ENCODE results near the gene ABHD2.
A peak's percentile ranks its signal among the peaks of the same experiment; 100 is the strongest.

ABHD2 gene

GRCh38 chr15:89171136-89172072 is 83.1 kb downstream of the ABHD2 start:
- no peak for DNase-seq

DNA sequence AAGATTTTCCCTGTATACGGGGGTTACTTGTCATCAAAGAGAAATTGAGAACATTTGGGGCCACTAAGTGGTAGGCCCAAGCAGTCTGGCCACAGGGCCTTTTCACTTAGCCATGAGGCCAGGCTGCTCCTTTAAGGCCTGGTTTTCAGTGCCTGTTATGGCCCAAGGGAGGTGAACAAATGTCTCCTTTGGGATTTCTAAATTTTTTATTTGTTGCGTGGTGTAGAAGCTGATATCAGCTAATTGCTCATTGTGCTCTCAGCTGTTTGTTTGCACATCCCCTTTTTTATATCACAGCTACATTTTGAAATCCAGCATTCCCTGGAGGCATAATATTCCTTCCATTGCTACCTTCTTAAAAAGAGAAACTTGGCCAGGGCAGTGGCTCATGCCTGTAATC is 84.7 kb downstream of the ABHD2 start:
- DNase-seq, result no peak

DNA sequence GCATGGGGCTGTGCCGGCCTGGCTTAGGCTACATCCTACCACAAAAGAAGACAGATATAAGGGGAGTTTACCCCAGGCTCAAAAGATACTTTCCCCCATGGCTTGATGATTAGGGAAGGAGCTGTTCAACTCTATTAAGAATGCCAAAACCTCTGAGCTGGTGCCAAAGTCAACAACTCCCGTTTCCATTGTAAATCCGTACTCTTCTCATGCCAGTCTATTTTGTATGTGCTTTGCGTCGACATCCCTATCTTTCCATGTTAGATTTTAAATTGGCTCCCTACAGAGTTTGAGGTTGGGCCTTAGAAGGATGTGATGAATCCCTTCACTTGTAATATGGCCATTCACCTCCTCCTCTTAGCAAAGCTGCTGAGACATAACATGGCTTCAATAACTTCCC is 86.2 kb downstream of the ABHD2 start:
- no peak for DNase-seq

DNA sequence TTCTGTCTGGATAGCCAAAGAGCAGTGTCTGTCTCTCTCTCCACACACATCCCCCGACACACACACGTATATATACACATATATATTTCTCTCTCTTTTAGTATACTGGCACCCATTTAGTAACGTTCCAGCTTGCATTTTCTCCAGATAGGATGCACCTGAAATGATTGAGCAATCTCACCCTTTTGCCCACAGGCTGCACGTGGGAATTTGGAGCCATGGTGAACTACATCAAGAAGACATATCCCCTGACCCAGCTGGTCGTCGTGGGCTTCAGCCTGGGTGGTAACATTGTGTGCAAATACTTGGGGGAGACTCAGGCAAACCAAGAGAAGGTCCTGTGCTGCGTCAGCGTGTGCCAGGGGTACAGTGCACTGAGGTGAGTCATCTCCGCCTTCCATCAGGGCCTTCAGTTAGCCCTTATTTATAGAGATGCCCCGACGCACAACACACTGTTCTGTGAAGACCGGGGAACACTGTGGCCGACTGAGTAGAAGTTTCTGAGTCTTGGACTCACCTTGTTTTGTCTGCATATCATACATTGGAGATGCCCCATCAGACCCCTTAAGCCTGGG is 87.4 kb downstream of the ABHD2 start:
- DNase-seq, result no peak

GRCh38 chr15:89177116-89177515 is 88.9 kb downstream of the ABHD2 start:
- DNase-seq, result no peak

GRCh38 chr15:89177633-89178306 is 89.5 kb downstream of the ABHD2 start:
- peak; percentile 43 for DNase-seq

GRCh38 chr15:89178307-89178977 is 90.2 kb downstream of the ABHD2 start:
- DNase-seq, result no peak

DNA sequence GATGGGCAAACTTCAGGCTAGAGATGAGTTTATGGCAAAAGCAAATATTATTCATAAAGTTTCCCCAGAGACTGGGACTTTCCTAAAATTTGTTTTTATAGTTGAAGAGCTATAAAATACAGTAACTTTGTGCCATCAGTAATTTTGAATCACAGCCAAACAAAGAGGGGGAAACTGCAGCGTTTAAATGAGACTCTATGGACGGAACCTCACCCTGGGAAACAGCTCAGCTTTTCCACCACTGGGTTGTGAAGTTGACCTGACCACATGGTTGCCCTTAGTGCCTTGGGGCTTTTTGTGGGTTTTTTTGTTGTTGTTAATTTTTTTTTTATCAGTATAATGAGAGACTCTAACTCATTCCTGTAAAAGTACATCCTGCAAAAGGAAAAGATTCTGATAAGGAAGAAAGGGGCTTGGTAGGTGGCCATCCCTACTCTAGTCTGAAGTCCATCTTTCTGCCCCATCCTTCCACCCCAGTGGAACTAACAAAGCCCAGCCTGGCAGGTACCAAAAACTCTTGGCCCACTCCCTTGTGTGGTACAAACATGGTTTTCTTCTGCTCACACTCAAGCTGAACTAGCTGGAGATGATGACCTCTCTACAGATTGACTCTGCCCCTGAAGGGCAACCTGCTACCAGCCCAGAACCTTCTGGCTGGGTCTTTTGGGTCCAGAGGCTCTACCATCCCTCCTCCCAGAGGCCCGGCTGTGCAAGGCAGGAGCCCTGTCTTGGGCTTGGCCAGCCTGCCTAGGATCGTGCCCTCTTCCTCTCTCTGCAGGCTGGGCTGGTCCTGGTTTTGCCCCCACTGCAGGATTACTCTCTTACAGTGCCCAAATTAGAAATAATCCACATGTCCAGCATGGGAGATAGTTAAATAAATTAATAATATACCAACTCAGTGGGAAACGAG is 92.0 kb downstream of the ABHD2 start:
- DNase-seq, result no peak

GRCh38 chr15:89184357-89184756 is 96.1 kb downstream of the ABHD2 start:
- DNase-seq, result no peak

GRCh38 chr15:89184886-89185526 is 96.8 kb downstream of the ABHD2 start:
- no peak for DNase-seq

DNA sequence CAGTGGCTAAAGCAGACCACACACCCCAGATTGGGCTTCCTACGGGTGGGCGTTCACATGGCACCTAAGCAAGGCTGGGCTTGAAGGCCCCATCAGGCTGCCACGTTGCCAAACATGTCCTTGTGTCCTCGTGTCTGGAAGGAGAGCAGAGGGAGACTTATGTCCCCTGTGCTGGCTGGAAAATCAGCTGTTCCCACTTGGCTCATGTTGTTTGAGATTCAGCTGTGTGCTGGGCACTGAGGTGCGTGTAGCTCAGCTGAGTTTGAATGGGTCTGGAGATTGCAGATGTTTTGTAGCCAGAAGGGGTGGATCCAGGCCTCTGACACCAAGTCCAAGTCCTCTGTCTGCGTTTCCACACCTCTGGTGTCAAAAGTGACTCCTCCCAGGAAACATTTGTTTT is 98.5 kb downstream of the ABHD2 start:
- no peak for DNase-seq

- no peak for DNase-seq
Measured at GRCh38 chr15:89187301-89187985, 99.2 kb downstream of the ABHD2 start.

DNA sequence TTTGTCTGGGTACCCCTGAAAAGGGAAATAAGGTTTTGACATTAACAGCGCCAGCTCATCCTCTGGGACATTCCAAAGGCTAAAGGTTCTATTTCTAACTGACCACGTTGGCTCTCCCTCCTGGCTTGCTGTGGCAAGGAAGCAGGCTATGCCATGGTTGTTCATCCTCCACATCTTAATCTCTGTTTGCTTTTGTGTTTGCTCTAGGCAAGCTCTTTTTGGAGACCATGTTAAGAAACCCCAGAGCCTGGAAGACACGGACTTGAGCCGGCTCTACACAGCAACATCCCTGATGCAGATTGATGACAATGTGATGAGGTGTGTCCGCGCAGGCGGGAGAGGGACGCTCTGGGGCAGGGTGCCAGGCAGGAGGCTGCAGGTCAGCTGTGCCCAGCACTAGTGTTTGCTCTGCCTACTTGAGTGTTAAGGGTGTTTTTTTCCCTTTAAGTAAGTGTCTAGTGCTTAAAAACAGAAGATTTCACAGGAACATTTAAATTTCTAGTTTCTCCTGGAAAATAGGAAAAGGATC is 99.8 kb downstream of the ABHD2 start:
- DNase-seq, result no peak

- DNase-seq, result no peak
Measured at GRCh38 chr15:89192136-89192535, 103.9 kb downstream of the ABHD2 start.

DNA sequence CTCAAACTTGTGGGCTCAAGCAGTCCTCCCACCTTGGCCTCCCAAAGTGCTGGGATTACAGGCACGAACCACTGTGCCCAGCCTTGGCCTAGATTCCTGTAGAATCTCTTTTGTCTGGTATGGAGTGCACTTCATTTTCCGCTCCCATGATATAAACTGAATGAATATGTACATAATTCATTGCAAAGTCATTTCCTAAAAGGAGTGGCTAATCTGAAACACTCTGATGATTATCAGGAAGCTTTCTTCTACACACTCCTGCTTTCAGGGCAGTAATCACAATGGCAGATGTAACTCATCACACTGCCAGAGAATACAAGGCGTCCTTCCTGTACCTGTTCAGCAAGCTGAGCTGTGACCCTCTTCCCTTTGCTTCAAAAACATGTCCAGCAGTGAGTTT is 104.5 kb downstream of the ABHD2 start:
- no peak for DNase-seq

DNA sequence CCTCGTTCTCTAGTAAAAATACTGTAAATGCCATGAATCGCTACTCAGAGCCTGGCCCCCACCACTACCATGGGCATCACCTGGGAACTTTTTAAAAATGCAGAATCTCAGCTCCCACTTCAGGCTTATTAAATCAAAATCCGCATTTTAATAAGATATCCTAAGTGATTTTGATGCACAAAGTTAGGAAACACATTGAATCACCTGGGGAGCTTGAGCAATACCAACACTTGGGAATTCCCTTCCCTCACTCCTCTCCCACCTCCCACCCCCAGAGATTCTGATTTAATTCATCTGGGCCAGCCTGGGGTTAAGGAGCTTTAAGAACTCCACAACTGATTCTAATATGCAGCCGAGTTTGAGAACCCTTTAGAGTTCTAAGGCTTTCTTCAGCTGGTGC is 106.4 kb downstream of the ABHD2 start:
- DNase-seq, result no peak

GRCh38 chr15:89195836-89196235 is 107.6 kb downstream of the ABHD2 start:
- DNase-seq, result no peak

DNA sequence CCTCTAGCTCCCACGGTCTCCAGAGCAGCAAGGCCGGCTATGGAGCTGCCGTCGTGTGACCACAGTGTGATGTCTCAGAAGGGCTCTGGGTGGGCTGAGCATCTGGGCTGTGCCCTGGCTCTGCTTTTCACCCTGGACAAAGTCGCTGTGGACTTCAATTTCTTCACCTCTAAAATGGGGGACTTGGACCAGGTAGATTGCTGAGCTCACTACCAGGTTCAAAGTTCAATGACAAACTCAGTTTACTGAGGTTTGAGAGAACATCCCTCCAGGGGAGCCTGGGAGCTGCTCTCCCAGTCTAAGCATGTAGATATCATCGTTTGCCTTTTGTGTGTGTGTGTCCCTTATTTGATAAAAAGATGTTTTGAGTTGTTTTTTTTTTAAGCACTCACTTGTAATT is 108.0 kb downstream of the ABHD2 start:
- DNase-seq, result no peak

GRCh38 chr15:89196994-89197393 is 108.7 kb downstream of the ABHD2 start:
- DNase-seq, result no peak

DNA sequence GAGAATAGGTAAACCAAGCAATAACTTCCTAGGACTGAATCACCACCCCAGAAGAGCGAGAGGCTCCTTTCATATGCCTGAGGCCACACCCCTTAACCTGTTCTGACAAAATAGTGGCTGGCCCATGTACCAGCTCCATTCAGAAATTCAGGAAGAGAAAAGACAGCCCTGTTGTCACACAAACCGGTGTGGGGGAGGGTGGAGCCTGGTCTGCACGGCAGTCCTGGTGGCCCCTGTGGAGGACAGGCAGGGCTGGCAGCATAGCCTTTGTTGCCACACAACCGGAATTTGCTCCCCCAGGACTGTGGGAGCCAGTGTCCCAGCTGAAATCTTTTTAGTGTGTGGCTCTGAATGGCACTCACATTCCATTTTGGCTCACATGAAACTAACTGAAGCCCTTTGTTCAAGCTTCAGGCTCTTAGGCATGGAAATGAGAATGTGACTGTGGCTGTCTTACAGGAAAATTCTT is 109.3 kb downstream of the ABHD2 start:
- no peak for DNase-seq

- DNase-seq, result no peak
Measured at GRCh38 chr15:89198196-89198595, 109.9 kb downstream of the ABHD2 start.

All from activated CD4-positive, CD25-positive, alpha-beta regulatory T cell treated with anti-CD3 and anti-CD28 coated beads, Interleukin-2, amount 50 U/mL, for 72 hours (primary cell).